ENCODE measurements around the gene PPA1. TPM values are rescaled to one million over a fixed set of nuclear protein-coding genes. Genes with fewer than 3 reads are reported as not detected.

The PPA1 gene
- total and polyA plus RNA-seq, 2 donors (not counting 3 experiments of a cell fraction or from before 2014, with no cell fraction given), result 63.5 to 140 TPM

- ChIA-PET POLR2A (no interaction called here), CTCF (interaction anchor here (0.7 to 3.3 kb wide), 7 partner anchors 15 to 119 kb away, joined by 3 to 28 read pairs (median 4); no protein-coding TSS in a partner anchor)
- no peak overlapping the region for H3K4me3 ChIP-seq (replicated peaks in 1 of 3; ENCODE audit: insufficient read depth in 1 of 3, low read depth in 1 of 3, low read length in 3 of 3)
- intact Hi-C loops (cut with micrococcal nuclease) (no loop called here), dilution Hi-C loops (cut with MboI; ENCODE audit: extremely low pct_ligation_motif_present, low sequenced_read_pairs) (no loop called here)
- no peak for TF ChIP-seq JUN (IDR thresholded peaks at IDR 0.05; ENCODE audit: borderline replicate concordance, insufficient read depth, insufficient read length, low read depth)
- TF ChIP-seq MYC (IDR thresholded peaks at IDR 0.05; ENCODE audit: low read depth, low read length), result no peak
- no peak for TF ChIP-seq MAX (IDR thresholded peaks at IDR 0.05; ENCODE audit: insufficient read depth, insufficient read length)
- no peak for TF ChIP-seq EZH2 (IDR thresholded peaks at IDR 0.05; ENCODE audit: borderline replicate concordance, low read depth, low read length, severe bottlenecking)
- TF ChIP-seq GATA2 (IDR thresholded peaks at IDR 0.05; ENCODE audit: insufficient read depth, insufficient read length, low read depth, low read length), result no peak
- TF ChIP-seq POLR2A (IDR thresholded peaks at IDR 0.05; ENCODE audit: low read depth, low read length), result no peak
- no peak for TF ChIP-seq CTCF (IDR thresholded peaks at IDR 0.05; ENCODE audit: extremely low read depth in 1 of 2, insufficient read depth in 1 of 2, low read depth in 1 of 2, low read length in 2 of 2)
- no peak for TF ChIP-seq POLR2AphosphoS5 (IDR thresholded peaks at IDR 0.05; ENCODE audit: insufficient read depth, low read depth, low read length)
- no peak for TF ChIP-seq FOS (IDR thresholded peaks at IDR 0.05; ENCODE audit: borderline replicate concordance, insufficient read depth, low read length)
- FAIRE-seq (no peak), DNase-seq (ENCODE audit: low read depth, low spot score) (no peak)
- peaks cover 8 to 13% of the 10 kb centered on the region in 2 experiments for H3K27me3 ChIP-seq (ENCODE audit: control insufficient read depth in 2 of 2, insufficient read depth in 2 of 2, low read length in 2 of 2)
- H3K27ac ChIP-seq (ENCODE audit: insufficient read depth, low read depth, low read length), result no peak overlapping the region
- no TSS peak for BruUV-seq (replicated peaks)
- no peaks in the 10 kb centered on the region for H3K9me1 ChIP-seq (replicated peaks; ENCODE audit: control insufficient read depth, extremely low read depth, insufficient read depth, low read length)
- no peak overlapping the region for H2AFZ ChIP-seq (ENCODE audit: low read depth, low read length)
- H3K4me2 ChIP-seq (ENCODE audit: insufficient read depth, low read length), result no peak overlapping the region
- no peaks in the 10 kb centered on the region for H4K20me1 ChIP-seq (replicated peaks; ENCODE audit: control insufficient read depth, extremely low read depth, insufficient read depth, low read length)
- H3K79me2 ChIP-seq (ENCODE audit: control insufficient read depth, insufficient read depth, low read length), result no peaks in the 10 kb centered on the region
- no peaks in the 10 kb centered on the region for H3K36me3 ChIP-seq (ENCODE audit: control insufficient read depth in 2 of 2, extremely low read depth in 1 of 2, insufficient read depth in 2 of 2, low read length in 2 of 2)
- H3K9me3 ChIP-seq (replicated peaks; ENCODE audit: control insufficient read depth, insufficient read depth, low read length), result no peaks in the 10 kb centered on the region
- H3K4me1 ChIP-seq (ENCODE audit: control insufficient read depth, extremely low read depth, insufficient read depth, low read length), result peaks cover 2% of the 10 kb centered on the region
- H3K9ac ChIP-seq (replicated peaks; ENCODE audit: extremely low read depth, insufficient read depth, low read length), result no peak overlapping the region
Observed at GRCh38 chr10:70268376-70268775, 35.1 kb upstream of the PPA1 start.
